Keratinocyte (primary cell): ENCODE results near the gene TSPEAR. TPM values are rescaled to one million over a fixed set of nuclear protein-coding genes. Genes with fewer than 3 reads are reported as not detected.

Experiments used
- DNase-seq: peaks from one replicate; pipeline ENCODE4 v3.0.0-alpha.2; 2011; ENCODE audit warnings: low read depth, missing footprints, low spot score
- FAIRE-seq: peaks from 2 replicates; lab custom pipeline; 2011; peaks lifted over from hg19 to GRCh38; lab: Jason Lieb, UNC
- H2AFZ ChIP-seq: 2 replicates; pipeline ENCODE4 v1.6.0; 2012; ENCODE audit warnings: low read length, control low read depth, inconsistent platforms; ENCODE audit not compliant: control insufficient read depth
- H3K27ac ChIP-seq: 2 replicates; pipeline ENCODE4 v1.5.1; 2011; ENCODE audit warnings: low read length; ENCODE audit not compliant: control insufficient read depth, insufficient read depth
- H3K27me3 ChIP-seq: 3 replicates; pipeline ENCODE4 v1.6.0; 2011; ENCODE audit warnings: low read length; ENCODE audit not compliant: control insufficient read depth, insufficient read depth; ENCODE audit errors: extremely low read depth
- H3K36me3 ChIP-seq, 2 experiments: 2 replicates in 1 of 2; 3 replicates in 1 of 2; pipeline ENCODE4 v1.5.1; 2011; ENCODE audit warnings: low read length in 2 of 2, mild to moderate bottlenecking in 1 of 2; ENCODE audit not compliant: control insufficient read depth in 2 of 2, insufficient read depth in 2 of 2; ENCODE audit errors: extremely low read depth in 1 of 2
- H3K4me1 ChIP-seq: 3 replicates; pipeline ENCODE4 v1.5.1; 2011; ENCODE audit warnings: low read length; ENCODE audit not compliant: control insufficient read depth, insufficient read depth; ENCODE audit errors: extremely low read depth
- H3K4me2 ChIP-seq: 3 replicates; pipeline ENCODE4 v1.6.0; 2011; ENCODE audit warnings: low read depth, low read length; ENCODE audit not compliant: control insufficient read depth, insufficient read depth; ENCODE audit errors: extremely low read depth
- H3K4me3 ChIP-seq, 3 experiments: fragments of 200-600 bp in 1 of 3; sonication (generic) in 1 of 3; 2 replicates in 2 of 3; 3 replicates in 1 of 3; pipeline ENCODE4 v1.5.1; 2011 to 2016; ENCODE audit warnings: low read length in 3 of 3, mild to moderate bottlenecking in 3 of 3, control low read depth in 2 of 3, inconsistent platforms in 1 of 3, low read depth in 1 of 3, mixed read lengths in 1 of 3, mixed run types in 1 of 3, moderate library complexity in 1 of 3; ENCODE audit not compliant: control insufficient read depth in 2 of 3, insufficient read depth in 2 of 3; ENCODE audit errors: extremely low read depth in 1 of 3
- H3K79me2 ChIP-seq: 2 replicates; pipeline ENCODE4 v1.6.0; 2012; ENCODE audit warnings: low read length; ENCODE audit not compliant: control insufficient read depth, insufficient read depth
- H3K9ac ChIP-seq: 3 replicates; pipeline ENCODE4 v1.6.0; 2011; ENCODE audit warnings: low read length; ENCODE audit not compliant: control insufficient read depth, insufficient read depth; ENCODE audit errors: extremely low read depth
- H3K9me1 ChIP-seq: 3 replicates; pipeline ENCODE4 v1.6.0; 2011; ENCODE audit warnings: low read length; ENCODE audit not compliant: control insufficient read depth, insufficient read depth; ENCODE audit errors: extremely low read depth
- H3K9me3 ChIP-seq: 2 replicates; pipeline ENCODE4 v1.5.1; 2012; ENCODE audit warnings: low read depth, low read length; ENCODE audit not compliant: control insufficient read depth
- H4K20me1 ChIP-seq: 3 replicates; pipeline ENCODE4 v1.6.0; 2011; ENCODE audit warnings: low read length; ENCODE audit not compliant: control insufficient read depth, insufficient read depth; ENCODE audit errors: extremely low read depth
- CTCF ChIP-seq, 3 experiments: IDR thresholded peaks in 1 of 3; conservative IDR thresholded peaks in 1 of 3; optimal IDR thresholded peaks in 1 of 3; 2 replicates in 2 of 3; 3 replicates in 1 of 3; pipeline versions ENCODE3 to v1.5.1; 2011; ENCODE audit warnings: low read length in 3 of 3, mild to moderate bottlenecking in 3 of 3, moderate library complexity in 2 of 3, control low read depth in 1 of 3, inconsistent platforms in 1 of 3; ENCODE audit not compliant: insufficient read depth in 2 of 3; ENCODE audit errors: extremely low read depth in 1 of 3
- EZH2 ChIP-seq: IDR thresholded peaks from one replicate; pipeline ENCODE4 v1.6.1; 2012; ENCODE audit warnings: inconsistent platforms, mild to moderate bottlenecking, low read length, moderate library complexity
- dilution Hi-C: fragments of 300-500 bp; cut with MboI; formaldehyde crosslinking; loops from one replicate; pipeline ENCODE4 v1.7.0; 2020; ENCODE audit warnings: low sequenced_read_pairs; ENCODE audit not compliant: extremely low pct_ligation_motif_present
- polyA plus RNA-seq, 5 experiments: library from polyadenylated mRNA; depleted of rRNA in 3 of 5; stranded (reverse) in 3 of 5; stranded (forward) in 1 of 5; unstranded in 1 of 5; fragments of >200 nt; gene quantifications; 1 replicate in 1 of 5; 2 replicates in 3 of 5; 3 replicates in 1 of 5; pipeline versions ENCODE4 v1.2.1 to v1.2.3, GENCODE V29; 2011 to 2012; ENCODE audit warnings: missing spikeins in 2 of 5, low read depth in 1 of 5, low replicate concordance in 1 of 5

Gene TSPEAR
- polyA plus RNA-seq, 1 donor (not counting 4 experiments of a cell fraction or from before 2014, with no cell fraction given), result 0.12 TPM

- no peaks in the 10 kb centered on the region for H4K20me1 ChIP-seq
- H3K9ac ChIP-seq, result no peak overlapping the region
- peaks cover 2% of the 10 kb centered on the region for H3K9me3 ChIP-seq
- no peaks in the 10 kb centered on the region for H3K79me2 ChIP-seq
- peaks cover 62% of the 10 kb centered on the region for H3K27me3 ChIP-seq
- dilution Hi-C loops, result no loop called here
- H3K27ac ChIP-seq, result no peak overlapping the region
- TF ChIP-seq EZH2 (no peak), CTCF (optimal IDR thresholded peaks at IDR 0.05 in 1 of 3, IDR thresholded peaks at IDR 0.05 in 1 of 3, conservative IDR thresholded peaks at IDR 0.05 in 1 of 3; ENCODE audit: extremely low read depth in 1 of 3, insufficient read depth in 2 of 3, low read length in 3 of 3) (no peak)
- H3K4me2 ChIP-seq, result no peak overlapping the region
- H3K36me3 ChIP-seq, result no peaks in the 10 kb centered on the region
- FAIRE-seq (no peak), DNase-seq (no peak)
- no peak overlapping the region for H2AFZ ChIP-seq
- H3K4me1 ChIP-seq, result peaks cover 31% of the 10 kb centered on the region
- H3K4me3 ChIP-seq, result no peak overlapping the region
- no peaks in the 10 kb centered on the region for H3K9me1 ChIP-seq
These were observed 1.0 kb upstream of the TSPEAR start for GRCh38 chr21:44712203-44713028.

DNA sequence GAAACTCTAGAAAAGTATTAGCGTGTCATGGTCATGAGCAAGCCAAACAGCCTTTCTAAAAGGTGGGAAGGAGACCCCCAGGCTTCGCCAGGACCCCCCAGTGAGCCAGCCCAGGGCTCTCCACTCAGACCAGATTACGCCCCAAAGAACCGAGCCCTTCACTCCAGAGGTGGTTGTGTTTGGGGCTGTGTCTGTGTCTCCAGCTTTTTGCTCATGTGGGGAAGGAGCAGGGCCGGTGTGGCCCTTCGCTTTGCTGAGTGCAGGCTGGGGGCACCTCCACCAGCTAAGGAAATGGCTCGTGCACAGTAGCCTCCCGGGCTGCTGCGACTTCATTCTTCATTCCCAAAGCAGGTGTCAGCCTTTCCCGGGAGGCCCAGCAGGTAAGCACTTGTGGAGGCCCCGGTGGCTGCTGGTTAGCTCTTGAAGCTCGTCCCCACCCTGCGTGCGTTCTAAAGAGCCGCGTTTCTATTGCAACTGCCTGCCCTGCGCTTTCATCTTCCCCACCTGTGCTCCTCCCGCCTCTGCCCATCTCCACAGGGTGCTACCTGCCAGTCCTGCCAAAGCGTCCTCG is 531 bp downstream of the TSPEAR start:
- H3K36me3 ChIP-seq, result no peaks in the 10 kb centered on the region
- no peak for DNase-seq
- H3K4me2 ChIP-seq, result peak overlapping the region; percentile 58
- FAIRE-seq, result peak; percentile 29
- H3K79me2 ChIP-seq, result no peaks in the 10 kb centered on the region
- H3K4me3 ChIP-seq, result peak overlapping the region in 2 of 3 experiments; percentile 14 to 20
- peaks cover 4% of the 10 kb centered on the region for H3K9me3 ChIP-seq
- H3K4me1 ChIP-seq, result peaks cover 31% of the 10 kb centered on the region
- no peak overlapping the region for H3K27ac ChIP-seq
- TF ChIP-seq EZH2 (no peak), CTCF (optimal IDR thresholded peaks at IDR 0.05 in 1 of 3, IDR thresholded peaks at IDR 0.05 in 1 of 3, conservative IDR thresholded peaks at IDR 0.05 in 1 of 3; ENCODE audit: extremely low read depth in 1 of 3, insufficient read depth in 2 of 3, low read length in 3 of 3) (no peak)
- no peak overlapping the region for H3K9ac ChIP-seq
- dilution Hi-C loops, result no loop called here
- no peaks in the 10 kb centered on the region for H3K9me1 ChIP-seq
- peaks cover 62% of the 10 kb centered on the region for H3K27me3 ChIP-seq
- no peaks in the 10 kb centered on the region for H4K20me1 ChIP-seq
- H2AFZ ChIP-seq, result no peak overlapping the region
